NOMO-1 treated with dmso at 0.1 percent for 144 hours (cell line): ENCODE measurements around the gene ZNF732.
"Not testable (repeated sequence)": the region's sequence is repeated elsewhere in the genome, so short reads cannot be mapped to it uniquely, and the experiment has no call there.

Experiments used
- DNase-seq: peaks from one replicate; lab custom pipeline; 2025; ENCODE audit not compliant: unreplicated experiment; lab: John Stamatoyannopoulos, UW

Gene ZNF732

DNA sequence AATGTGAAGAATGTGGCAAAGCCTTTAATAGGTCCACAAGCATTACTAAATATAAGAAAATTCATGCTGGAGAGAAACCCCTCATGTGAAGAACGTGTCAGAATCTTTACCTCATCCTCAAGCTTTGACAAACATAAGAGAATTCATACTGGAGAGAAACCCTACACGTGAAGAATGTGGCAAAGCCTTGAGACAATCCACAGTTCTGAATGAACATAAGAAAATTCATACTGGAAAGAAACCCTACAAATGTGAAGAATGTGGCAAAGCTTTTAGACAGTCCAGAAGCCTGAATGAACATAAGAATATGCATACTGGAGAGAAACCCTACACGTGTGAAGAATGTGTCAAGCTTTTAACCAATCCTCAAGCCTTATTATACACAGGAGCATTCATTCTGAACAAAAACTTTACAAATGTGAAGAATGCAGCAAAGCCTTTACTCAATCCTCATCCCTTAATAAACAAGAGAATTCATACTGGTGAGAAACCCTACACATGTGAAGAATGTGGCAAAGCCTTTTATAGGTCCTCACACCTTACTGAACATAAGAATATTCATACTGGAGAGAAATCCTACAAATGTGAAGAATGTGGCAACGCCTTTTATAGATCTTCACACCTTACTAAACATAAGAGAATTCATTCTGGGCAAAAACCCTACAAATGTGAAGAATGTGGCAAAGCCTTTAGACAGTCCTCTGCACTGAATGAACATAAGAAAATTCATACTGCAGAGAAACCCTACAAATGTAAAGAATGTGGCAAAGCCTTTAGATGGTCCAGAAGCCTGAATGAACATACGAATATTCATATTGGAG lies 51.1 kb downstream of the ZNF732 start:
- no peak for DNase-seq

DNA sequence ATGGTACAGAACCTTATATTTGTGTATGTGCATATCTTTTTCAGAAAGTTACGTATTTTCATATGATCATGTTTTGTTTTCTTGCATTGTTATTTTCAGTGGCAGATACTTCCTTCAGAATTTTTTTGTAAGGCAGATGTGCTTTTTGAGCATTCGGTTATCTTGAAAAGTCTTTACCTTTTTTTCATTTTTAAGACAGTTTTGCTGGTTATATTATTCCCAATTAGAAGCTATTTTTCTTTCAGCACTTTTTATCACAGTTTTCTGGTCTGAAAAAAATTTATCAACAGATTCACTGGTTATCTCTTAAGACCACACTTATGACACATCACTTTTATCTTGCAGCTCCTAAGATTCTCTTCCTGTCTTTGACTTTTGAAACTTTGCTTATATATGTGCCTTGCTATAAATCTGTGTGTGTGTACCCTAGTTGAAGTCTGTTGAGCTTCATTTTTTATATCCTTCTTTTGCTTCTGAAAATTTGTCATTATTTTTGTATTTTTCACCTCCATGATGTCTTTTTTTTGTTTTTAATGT lies 53.1 kb downstream of the ZNF732 start:
- DNase-seq = no peak

DNA sequence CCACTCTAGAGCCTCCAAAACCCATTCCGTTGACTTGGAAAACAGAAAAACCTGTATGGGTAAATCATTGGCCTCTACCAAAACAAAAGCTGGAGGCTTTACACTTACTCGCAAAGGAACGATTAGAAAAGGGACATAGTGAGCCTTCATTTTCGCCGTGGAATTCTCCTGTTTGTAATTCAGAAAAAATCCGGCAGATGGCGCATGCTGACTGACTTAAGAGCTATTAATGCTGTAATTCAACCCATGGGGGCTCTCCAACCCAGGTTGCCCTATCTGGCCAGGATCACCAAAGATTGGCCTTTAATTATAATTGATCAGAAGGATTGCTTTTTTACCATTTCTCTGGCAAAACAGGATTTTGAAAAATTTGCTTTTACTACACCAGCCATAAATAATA lies 60.8 kb downstream of the ZNF732 start:
- no peak for DNase-seq

DNA sequence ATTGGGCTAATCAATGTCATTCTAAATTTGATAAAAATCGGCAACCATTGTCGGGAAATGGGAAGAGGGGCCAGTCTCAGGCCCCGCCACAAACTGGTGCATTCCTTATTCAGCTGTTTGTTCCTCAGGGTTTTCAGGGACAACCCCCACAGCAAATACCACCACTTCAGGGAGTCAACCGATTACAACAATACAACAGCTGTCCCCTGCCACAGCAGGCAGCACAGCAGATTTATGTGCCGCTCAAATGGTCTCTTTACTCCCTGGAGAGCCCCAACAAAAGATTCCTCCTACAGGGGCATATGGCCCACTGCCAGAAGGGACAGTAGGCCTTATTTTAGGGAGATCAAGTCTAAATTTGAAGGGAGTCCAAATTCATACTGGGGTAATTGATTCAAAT lies 61.8 kb downstream of the ZNF732 start:
- no peak for DNase-seq

DNA sequence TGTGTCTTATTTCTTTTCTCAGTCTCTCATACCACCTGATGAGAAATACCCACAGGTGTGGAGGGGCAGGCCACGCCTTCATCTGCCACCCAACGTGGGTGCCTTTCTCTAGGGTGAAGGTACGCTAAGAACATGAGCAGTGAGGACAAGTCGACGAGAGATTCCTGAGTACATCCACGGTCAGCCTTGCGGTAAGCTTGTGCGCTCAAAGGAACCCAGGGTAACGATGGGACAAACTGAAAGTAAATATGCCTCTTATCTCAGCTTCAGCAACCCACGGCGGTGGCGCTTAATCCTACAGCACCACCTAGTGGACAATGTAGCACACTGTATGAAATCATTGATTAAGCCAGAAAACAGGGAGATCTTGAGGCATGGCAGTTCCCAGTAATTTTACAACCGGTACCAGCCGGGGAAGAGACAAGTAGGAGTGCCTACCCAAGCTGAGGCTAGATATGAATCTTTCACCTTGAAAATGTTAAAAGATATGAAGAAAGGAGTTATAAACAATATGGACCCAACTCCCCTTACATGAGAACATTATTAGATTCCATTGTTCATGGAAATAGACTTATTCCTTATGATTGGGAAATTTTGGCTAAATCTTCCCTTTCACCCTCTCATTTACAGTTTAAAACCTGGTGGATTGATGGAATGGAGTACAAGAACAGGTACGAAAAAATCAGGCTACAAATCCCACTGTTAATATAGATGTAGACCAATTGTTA lies 63.0 kb downstream of the ZNF732 start:
- DNase-seq = peak; percentile 49

DNA sequence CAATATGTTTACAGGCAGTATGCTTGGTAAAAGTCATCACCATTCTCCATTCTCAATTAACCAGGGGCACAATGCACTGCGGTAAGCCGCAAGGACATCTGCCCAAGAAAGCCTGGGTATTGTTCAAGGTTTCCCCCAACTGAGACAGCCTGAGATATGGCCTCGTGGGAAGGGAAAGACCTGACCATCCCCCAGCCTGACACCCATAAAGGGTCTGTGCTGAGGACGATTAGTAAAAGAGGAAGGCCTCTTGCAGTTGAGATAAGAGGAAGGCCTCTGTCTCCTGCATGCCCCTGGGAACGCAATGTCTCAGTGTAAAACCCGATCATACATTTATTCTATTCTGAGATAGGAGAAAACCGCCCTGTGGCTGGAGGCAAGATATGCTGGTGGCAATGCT lies 63.9 kb downstream of the ZNF732 start:
- not testable (repeated sequence) for DNase-seq

DNA sequence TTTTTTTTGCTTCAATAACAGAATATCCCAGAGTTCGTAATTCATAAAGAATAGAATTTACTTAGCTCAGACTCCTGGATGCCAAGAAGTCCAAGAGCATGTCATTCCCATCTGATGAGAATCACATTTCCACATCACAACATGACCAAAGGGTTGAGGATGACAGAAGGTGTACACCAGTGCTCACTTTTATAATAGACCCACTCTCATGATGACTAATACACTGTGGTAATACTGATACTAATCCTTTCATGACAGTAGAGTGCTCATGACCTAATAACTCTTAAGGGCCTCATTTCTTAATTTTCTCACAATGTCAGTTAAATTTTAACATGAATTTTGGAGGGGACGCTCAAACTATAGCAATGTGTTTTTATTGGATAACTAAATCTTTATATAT lies 69.2 kb downstream of the ZNF732 start:
- DNase-seq = no peak

DNA sequence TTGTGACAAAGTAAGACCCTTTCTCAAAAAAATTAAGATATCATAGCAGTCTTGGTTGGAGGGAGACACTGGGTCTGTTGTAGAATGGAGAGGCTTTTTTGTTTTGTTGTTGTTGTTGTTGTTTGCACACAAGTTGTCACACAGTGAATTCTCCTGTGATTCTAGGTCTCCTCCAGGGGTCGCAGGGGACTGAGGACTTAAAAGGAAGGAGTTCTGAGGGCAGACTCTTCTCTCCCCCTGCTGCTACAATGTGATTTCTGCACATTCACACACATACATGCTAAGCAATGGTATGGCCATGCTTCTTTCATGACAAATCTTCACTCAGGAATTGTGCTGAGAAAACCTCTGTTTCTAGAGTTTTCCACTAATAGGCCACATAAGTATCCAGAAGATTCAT lies 71.1 kb downstream of the ZNF732 start:
- no peak for DNase-seq

DNA sequence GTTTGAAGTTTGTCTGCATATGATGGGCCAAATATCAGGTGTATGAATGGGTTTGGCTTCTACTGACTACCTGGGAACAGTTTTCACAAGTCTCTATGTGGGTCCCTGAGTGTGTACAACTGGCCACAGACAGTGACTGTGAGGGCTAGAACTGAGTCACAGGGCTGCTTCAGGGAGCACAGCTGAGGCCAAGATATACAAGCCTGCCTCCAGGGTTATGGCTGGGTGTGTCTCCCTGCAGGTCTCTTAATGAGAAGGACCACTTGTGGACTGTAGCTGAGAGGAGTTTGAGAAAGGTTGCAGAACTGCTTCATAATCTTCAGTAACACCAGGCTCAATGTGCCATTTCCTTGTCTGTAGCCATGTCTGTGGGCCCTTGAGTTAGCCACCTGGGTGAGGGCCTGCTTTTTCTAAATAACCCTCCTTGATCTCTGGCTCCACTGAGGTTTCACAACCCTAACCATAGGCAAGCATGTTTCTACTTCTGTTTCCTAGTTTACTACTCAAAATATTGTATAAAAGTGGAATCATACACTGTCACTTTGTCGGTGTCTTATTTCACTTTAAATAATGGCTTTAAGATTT lies 81.3 kb downstream of the ZNF732 start:
- no peak for DNase-seq
